Measurements from ENCODE around the gene COL16A1.

COL16A1 gene

DNA sequence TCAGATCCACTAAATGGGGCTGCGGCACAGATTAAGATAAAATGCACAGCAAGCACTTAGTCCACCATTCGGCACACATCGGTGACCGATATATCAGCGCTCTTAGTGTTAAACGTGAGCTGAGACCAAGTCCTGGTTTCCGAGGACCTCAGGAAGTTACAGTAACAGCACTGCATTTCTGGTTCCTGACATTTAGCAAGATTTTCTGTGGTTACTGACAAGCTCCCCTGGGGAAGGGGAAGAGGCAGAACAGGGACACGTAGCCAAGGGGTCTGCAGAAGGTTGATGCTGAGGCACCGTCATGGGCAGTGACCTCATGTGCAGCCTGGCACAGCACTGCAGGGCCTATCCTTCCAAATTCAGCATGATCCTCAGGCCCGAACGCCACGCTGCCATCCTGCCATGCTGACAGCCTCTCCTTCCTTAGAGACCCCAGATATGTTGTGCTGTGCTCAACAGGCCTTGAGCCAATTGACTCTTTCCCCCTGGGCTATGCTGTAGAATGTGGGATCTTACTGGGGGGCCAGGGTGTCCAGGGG is 45.8 kb downstream of the COL16A1 start:
- Histone ChIP-seq H3K4me3 (ENCODE audit: low read length) (no peak overlapping the region), H3K27ac (ENCODE audit: low read length) (no peak overlapping the region), H3K4me1 (ENCODE audit: control insufficient read depth, insufficient read depth, low read length) (no peaks in the 10 kb centered on the region), H3K36me3 (ENCODE audit: control insufficient read depth, insufficient read depth, low read length) (no peaks in the 10 kb centered on the region), H3K27me3 (ENCODE audit: control insufficient read depth, insufficient read depth, low read length) (no peaks in the 10 kb centered on the region; the same call in 1 of the 2 replicates), H3K9me3 (ENCODE audit: control insufficient read depth, insufficient read depth, low read length) (no peaks in the 10 kb centered on the region)
- no CpG with 5 or more reads among the region's 12 CpGs for WGBS (ENCODE audit: insufficient coverage, insufficient read length)
- DNase-seq (ENCODE audit: low read depth, low spot score) = no peak

DNA sequence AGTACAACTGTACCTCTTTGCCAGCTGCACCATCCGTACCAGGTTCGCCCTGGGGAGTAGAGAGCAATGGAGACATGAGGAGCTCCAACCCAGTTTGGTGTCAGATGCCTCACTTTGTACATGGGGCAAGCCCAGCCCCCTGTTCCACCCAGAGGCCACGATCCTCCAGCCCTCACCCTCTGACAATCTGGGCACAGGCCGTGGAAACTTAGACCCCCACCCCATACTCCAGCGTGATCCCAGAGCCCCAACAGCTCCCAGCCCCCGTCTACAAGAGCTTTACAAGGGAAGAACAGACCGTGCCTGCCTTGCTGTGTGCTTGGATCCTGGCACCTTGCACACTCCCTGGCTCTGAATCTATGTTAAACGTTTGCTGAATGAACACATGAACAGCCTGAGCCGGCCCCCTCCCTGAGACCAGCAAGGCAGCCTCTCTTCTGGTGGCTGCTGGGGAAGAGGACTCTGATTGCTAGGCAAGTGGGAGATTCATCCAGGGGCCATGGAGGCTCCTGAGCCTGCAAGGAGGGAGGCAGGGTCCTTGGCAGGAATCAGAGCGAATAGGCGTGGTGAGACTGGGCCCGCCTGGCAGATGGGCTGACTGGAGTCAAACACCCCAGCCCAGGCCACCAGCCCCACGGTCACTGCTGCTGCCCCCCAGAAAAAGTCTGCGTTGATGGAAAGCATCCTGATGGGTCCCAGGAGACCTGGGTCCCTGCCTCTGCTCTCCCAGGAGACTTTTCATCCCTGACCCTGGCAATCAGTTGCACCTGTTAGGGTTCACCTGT is 46.6 kb downstream of the COL16A1 start:
- no peak for DNase-seq (ENCODE audit: low read depth, low spot score)
- Histone ChIP-seq H3K36me3 (ENCODE audit: control insufficient read depth, insufficient read depth, low read length) (no peaks in the 10 kb centered on the region), H3K27ac (ENCODE audit: low read length) (no peak overlapping the region), H3K9me3 (ENCODE audit: control insufficient read depth, insufficient read depth, low read length) (no peaks in the 10 kb centered on the region), H3K4me3 (ENCODE audit: low read length) (no peak overlapping the region), H3K27me3 (ENCODE audit: control insufficient read depth, insufficient read depth, low read length) (no peaks in the 10 kb centered on the region), H3K4me1 (ENCODE audit: control insufficient read depth, insufficient read depth, low read length) (no peaks in the 10 kb centered on the region)
- no CpG with 5 or more reads among the region's 14 CpGs for WGBS (ENCODE audit: insufficient coverage, insufficient read length)

DNA sequence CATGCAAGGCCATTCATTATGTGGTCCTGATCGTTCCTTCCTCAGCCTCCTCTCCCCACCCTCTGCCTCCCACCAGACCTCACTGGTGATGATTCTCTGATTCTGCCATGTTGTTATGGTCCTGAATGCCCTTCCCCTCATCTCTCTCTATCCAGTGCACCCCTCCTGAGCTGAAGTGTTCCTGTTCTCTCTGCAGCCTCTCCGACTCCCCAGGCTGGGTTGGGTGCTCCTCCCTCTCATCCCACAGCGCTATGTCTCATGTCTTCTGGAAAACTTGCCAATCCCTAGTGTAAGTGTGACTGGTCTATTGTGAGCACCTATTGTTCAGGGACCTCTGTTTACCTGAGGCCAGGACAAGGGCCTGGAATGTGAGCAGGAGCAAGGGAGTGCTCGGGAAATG is 48.1 kb downstream of the COL16A1 start:
- Histone ChIP-seq H3K4me3 (ENCODE audit: low read length) (no peak overlapping the region), H3K27ac (ENCODE audit: low read length) (no peak overlapping the region), H3K9me3 (ENCODE audit: control insufficient read depth, insufficient read depth, low read length) (no peaks in the 10 kb centered on the region), H3K36me3 (ENCODE audit: control insufficient read depth, insufficient read depth, low read length) (no peaks in the 10 kb centered on the region), H3K27me3 (ENCODE audit: control insufficient read depth, insufficient read depth, low read length) (no peaks in the 10 kb centered on the region), H3K4me1 (ENCODE audit: control insufficient read depth, insufficient read depth, low read length) (no peaks in the 10 kb centered on the region)
- DNase-seq (ENCODE audit: low read depth, low spot score) = no peak
- WGBS (ENCODE audit: insufficient coverage, insufficient read length) = no CpG with 5 or more reads among the region's 4 CpGs

DNA sequence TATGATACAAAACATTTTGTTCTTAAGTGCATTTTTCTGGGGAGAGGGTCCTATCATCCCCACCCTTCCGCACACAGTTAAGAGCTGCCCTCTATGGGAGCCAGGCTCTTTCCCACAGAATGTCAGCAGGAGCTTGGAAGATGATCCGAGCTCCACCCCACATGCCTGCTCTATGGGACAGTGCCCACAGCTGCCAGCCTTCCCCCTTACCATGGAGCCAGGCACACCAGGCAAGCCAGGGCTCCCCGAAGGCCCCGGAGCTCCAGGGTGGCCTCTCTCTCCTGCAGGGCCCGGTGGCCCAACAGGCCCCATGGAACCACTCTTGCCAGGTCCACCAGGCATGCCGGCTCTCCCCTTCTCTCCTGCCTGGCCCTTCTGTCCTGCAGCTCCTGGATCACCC is 48.7 kb downstream of the COL16A1 start:
- Histone ChIP-seq H3K4me3 (ENCODE audit: low read length) (no peak overlapping the region), H3K27me3 (ENCODE audit: control insufficient read depth, insufficient read depth, low read length) (no peaks in the 10 kb centered on the region), H3K27ac (ENCODE audit: low read length) (no peak overlapping the region), H3K9me3 (ENCODE audit: control insufficient read depth, insufficient read depth, low read length) (no peaks in the 10 kb centered on the region), H3K36me3 (ENCODE audit: control insufficient read depth, insufficient read depth, low read length) (no peaks in the 10 kb centered on the region), H3K4me1 (ENCODE audit: control insufficient read depth, insufficient read depth, low read length) (no peaks in the 10 kb centered on the region)
- no peak for DNase-seq (ENCODE audit: low read depth, low spot score)
- no CpG with 5 or more reads among the region's 6 CpGs for WGBS (ENCODE audit: insufficient coverage, insufficient read length)

- H3K27ac ChIP-seq (ENCODE audit: low read length) = no peak overlapping the region
- no peaks in the 10 kb centered on the region for H3K9me3 ChIP-seq (ENCODE audit: control insufficient read depth, insufficient read depth, low read length)
- no CpG with 5 or more reads among the region's 5 CpGs for WGBS (ENCODE audit: insufficient coverage, insufficient read length)
- H3K4me1 ChIP-seq (ENCODE audit: control insufficient read depth, insufficient read depth, low read length) = no peaks in the 10 kb centered on the region
- no peak for DNase-seq (ENCODE audit: low read depth, low spot score)
- H3K27me3 ChIP-seq (ENCODE audit: control insufficient read depth, insufficient read depth, low read length) = no peaks in the 10 kb centered on the region
- H3K36me3 ChIP-seq (ENCODE audit: control insufficient read depth, insufficient read depth, low read length) = no peaks in the 10 kb centered on the region
- H3K4me3 ChIP-seq (ENCODE audit: low read length) = no peak overlapping the region
Measured at GRCh38 chr1:31654474-31654776, 49.4 kb downstream of the COL16A1 start.

DNA sequence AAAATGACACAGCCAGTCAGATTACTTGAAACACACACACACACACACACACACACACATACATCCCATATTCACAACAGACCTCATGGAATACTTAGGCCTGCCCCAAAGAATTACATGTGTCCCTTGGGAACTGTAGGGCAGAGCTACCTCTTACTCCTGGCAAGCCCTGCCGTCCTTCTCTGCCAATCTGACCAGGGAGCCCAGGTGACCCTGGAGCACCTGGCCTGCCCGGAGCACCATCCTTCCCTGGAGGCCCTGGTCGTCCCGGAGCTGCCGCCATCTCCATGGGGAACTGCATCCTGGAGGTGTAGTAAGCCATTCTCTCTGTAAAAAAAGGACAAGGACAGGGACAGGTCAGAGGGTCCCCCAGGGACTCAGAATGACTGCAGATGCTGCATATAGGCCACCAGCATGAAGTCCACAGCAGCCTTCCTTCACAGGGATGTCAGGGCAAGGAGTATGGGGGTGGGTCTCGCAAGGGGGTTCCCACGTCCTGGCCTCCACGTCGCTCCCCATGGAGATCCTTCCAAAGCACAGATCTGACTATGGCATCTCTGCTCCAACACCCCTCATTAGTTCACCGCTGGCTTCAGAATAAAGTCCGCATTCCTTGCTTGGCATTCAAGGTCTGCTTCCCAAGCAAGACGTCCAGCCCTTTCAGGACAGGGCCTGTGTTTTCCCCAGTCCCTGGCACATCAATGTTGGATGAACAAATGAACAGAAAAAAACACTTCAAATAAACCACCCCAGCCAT is 49.9 kb downstream of the COL16A1 start:
- H3K27ac ChIP-seq (ENCODE audit: low read length) = no peak overlapping the region
- H3K27me3 ChIP-seq (ENCODE audit: control insufficient read depth, insufficient read depth, low read length) = no peaks in the 10 kb centered on the region
- no peaks in the 10 kb centered on the region for H3K9me3 ChIP-seq (ENCODE audit: control insufficient read depth, insufficient read depth, low read length)
- no peaks in the 10 kb centered on the region for H3K4me1 ChIP-seq (ENCODE audit: control insufficient read depth, insufficient read depth, low read length)
- no peak for DNase-seq (ENCODE audit: low read depth, low spot score)
- no peaks in the 10 kb centered on the region for H3K36me3 ChIP-seq (ENCODE audit: control insufficient read depth, insufficient read depth, low read length)
- WGBS (ENCODE audit: insufficient coverage, insufficient read length) = no CpG with 5 or more reads among the region's 12 CpGs
- H3K4me3 ChIP-seq (ENCODE audit: low read length) = no peak overlapping the region

DNA sequence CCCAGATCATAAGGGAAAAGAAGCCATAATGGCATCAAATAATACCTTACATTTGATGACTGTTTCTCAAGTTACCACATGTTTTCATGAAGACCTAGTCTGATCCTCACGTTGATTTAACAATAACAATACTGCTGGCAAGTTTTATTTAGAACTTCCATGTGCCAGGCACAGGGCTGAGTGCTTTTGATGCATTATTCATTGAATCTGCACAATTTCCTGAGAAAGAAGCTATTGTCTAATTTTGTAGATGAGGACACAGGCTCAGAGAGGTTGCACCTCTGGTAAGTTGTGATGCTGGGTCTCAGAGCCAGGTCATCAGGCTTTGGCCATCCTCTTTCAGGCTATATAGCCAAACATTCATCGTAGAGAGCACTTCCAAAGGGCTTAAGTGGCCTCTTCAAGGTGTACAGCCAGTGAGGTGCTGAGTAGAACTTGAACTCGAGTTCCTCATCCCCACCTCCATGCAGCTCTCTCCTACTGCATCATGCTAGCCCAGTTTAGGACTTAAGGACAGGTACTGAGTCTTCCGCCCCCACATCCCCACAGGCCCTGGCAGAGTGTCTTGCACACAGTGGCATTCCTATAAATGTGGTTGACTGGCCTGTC is 50.8 kb downstream of the COL16A1 start:
- Histone ChIP-seq H3K9me3 (ENCODE audit: control insufficient read depth, insufficient read depth, low read length) (no peaks in the 10 kb centered on the region), H3K36me3 (ENCODE audit: control insufficient read depth, insufficient read depth, low read length) (no peaks in the 10 kb centered on the region), H3K27ac (ENCODE audit: low read length) (no peak overlapping the region), H3K27me3 (ENCODE audit: control insufficient read depth, insufficient read depth, low read length) (no peaks in the 10 kb centered on the region), H3K4me1 (ENCODE audit: control insufficient read depth, insufficient read depth, low read length) (no peaks in the 10 kb centered on the region), H3K4me3 (ENCODE audit: low read length) (no peak overlapping the region)
- DNase-seq (ENCODE audit: low read depth, low spot score) = no peak
- no CpG with 5 or more reads among the region's 4 CpGs for WGBS (ENCODE audit: insufficient coverage, insufficient read length)

DNA sequence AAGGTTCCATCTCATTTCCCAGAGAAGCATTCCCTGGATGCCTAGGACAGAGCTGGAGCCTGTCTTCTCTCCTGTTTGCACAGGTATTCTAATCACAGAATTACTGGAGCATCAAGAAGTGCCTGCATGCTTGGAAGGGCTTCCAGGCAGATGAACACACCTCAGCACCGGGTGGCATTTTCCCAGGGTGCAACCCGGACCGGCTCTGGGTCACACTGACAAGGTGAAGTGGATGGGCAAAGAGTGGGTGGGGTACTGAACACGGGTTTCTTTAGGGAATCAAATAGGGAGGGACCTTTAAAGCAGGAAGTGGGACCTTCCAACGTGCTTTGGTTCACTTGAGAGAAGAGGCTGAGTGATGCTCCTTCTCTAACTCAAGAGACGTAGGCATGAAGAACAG is 52.1 kb downstream of the COL16A1 start:
- no peaks in the 10 kb centered on the region for H3K9me3 ChIP-seq (ENCODE audit: control insufficient read depth, insufficient read depth, low read length)
- H3K27me3 ChIP-seq (ENCODE audit: control insufficient read depth, insufficient read depth, low read length) = no peaks in the 10 kb centered on the region
- H3K36me3 ChIP-seq (ENCODE audit: control insufficient read depth, insufficient read depth, low read length) = no peaks in the 10 kb centered on the region
- H3K27ac ChIP-seq (ENCODE audit: low read length) = no peak overlapping the region
- no peaks in the 10 kb centered on the region for H3K4me1 ChIP-seq (ENCODE audit: control insufficient read depth, insufficient read depth, low read length)
- no peak overlapping the region for H3K4me3 ChIP-seq (ENCODE audit: low read length)
- WGBS (ENCODE audit: insufficient coverage, insufficient read length) = no CpG with 5 or more reads among the region's 6 CpGs
- no peak for DNase-seq (ENCODE audit: low read depth, low spot score)

GRCh38 chr1:31651089-31651420 is 52.8 kb downstream of the COL16A1 start:
- no peak for DNase-seq (ENCODE audit: low read depth, low spot score)
- WGBS (ENCODE audit: insufficient coverage, insufficient read length) = no CpG with 5 or more reads among the region's 1 CpG
- Histone ChIP-seq H3K4me3 (ENCODE audit: low read length) (no peak overlapping the region), H3K9me3 (ENCODE audit: control insufficient read depth, insufficient read depth, low read length) (no peaks in the 10 kb centered on the region), H3K27me3 (ENCODE audit: control insufficient read depth, insufficient read depth, low read length) (no peaks in the 10 kb centered on the region), H3K27ac (ENCODE audit: low read length) (no peak overlapping the region), H3K4me1 (ENCODE audit: control insufficient read depth, insufficient read depth, low read length) (no peaks in the 10 kb centered on the region), H3K36me3 (ENCODE audit: control insufficient read depth, insufficient read depth, low read length) (no peaks in the 10 kb centered on the region)

GRCh38 chr1:31650161-31651088 is 53.4 kb downstream of the COL16A1 start:
- Histone ChIP-seq H3K4me1 (ENCODE audit: control insufficient read depth, insufficient read depth, low read length) (no peaks in the 10 kb centered on the region), H3K36me3 (ENCODE audit: control insufficient read depth, insufficient read depth, low read length) (no peaks in the 10 kb centered on the region), H3K27ac (ENCODE audit: low read length) (no peak overlapping the region), H3K9me3 (ENCODE audit: control insufficient read depth, insufficient read depth, low read length) (no peaks in the 10 kb centered on the region), H3K4me3 (ENCODE audit: low read length) (no peak overlapping the region), H3K27me3 (ENCODE audit: control insufficient read depth, insufficient read depth, low read length) (no peaks in the 10 kb centered on the region)
- WGBS (ENCODE audit: insufficient coverage, insufficient read length) = no CpG with 5 or more reads among the region's 9 CpGs
- DNase-seq (ENCODE audit: low read depth, low spot score) = no peak

Measured in iPS DF 6.9 (cell line).